ENCODE results near the gene DMRTB1. TPM values are rescaled to one million over a fixed set of nuclear protein-coding genes. Genes with fewer than 3 reads are reported as not detected.

The DMRTB1 gene
- total and polyA plus RNA-seq, 12 donors = not detected

DNA sequence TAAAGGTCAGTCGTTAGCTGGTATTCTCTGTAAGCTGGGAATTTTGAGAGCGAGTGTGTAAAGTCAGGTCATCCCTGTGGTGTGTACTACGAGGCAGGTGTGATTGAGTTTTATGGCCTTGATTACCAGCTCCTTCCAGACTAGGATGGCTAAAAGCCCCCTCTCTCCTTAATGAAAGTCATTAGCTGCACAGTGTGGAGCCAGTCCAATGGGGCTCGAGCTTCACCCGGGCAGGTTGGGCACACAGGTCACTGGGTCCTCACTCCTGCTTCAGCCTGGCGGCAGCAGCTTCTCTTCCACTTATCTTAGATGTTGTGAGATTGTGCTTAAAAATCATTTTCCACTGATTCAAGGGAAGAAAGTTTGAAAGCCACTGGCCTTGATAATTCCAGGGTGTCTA is 3.0 kb downstream of the DMRTB1 start:
- WGBS, 2 donors = 88 to 93% methylated on average over 6 of the region's 6 CpGs
- Histone ChIP-seq H3K27me3 (peaks cover 0 to 8% (median under 1%) of the 10 kb centered on the region in 7 donors), H3K36me3 (no peaks in the 10 kb centered on the region), H3K4me1 (peaks cover 0 to 8% (median 0%) of the 10 kb centered on the region in 9 donors), H3K4me3 (no peak overlapping the region), H3K27ac (no peak overlapping the region), H3K9me3 (no peaks in the 10 kb centered on the region)
- DNase-seq (no peak), ATAC-seq (no peak)
- intact Hi-C loops (cut with DNase I) = no loop called here
- TF ChIP-seq, protein P1, sequence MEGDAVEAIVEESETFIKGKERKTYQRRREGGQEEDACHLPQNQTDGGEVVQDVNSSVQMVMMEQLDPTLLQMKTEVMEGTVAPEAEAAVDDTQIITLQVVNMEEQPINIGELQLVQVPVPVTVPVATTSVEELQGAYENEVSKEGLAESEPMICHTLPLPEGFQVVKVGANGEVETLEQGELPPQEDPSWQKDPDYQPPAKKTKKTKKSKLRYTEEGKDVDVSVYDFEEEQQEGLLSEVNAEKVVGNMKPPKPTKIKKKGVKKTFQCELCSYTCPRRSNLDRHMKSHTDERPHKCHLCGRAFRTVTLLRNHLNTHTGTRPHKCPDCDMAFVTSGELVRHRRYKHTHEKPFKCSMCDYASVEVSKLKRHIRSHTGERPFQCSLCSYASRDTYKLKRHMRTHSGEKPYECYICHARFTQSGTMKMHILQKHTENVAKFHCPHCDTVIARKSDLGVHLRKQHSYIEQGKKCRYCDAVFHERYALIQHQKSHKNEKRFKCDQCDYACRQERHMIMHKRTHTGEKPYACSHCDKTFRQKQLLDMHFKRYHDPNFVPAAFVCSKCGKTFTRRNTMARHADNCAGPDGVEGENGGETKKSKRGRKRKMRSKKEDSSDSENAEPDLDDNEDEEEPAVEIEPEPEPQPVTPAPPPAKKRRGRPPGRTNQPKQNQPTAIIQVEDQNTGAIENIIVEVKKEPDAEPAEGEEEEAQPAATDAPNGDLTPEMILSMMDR (IDR thresholded peaks at IDR 0.05) = no peak

DNA sequence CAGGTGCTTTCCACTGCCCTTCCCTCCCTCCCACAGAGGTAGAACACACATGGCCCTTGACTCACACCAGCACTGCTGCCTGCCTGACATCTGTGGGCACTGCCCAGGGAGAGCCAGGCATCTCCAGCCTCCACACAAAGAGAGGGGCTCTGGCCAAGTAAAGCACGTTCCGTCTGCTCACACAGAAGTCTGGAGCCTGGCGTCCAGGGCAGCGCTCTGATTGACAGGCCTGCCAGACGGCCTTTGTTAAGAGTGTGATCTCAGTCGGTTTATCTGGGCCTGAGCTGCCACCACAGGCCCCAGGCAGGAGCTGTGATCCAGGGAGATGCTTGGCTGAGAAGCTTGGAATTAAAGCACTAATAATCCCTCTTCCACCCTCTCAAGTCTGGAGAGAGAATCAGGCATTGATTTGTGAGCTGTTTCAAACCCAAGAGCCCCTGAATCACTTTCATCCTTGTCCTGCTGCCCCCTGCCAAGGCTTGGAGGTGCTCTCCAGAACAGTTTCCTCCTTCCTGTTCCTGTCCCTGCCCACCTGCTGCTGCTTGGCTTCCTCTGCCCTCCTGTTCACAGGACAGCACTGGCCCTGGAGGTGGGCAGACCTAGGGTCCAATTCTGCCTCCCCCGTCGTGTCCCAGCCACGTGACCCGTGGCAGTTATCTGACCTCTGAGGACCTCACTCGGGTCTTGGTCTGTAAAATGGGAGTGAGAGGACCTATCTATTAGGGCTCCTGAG is 3.7 kb downstream of the DMRTB1 start:
- peak in 4 of 8 donors; percentile 9 to 72 (median 42) for ATAC-seq
- no peak overlapping the region for H3K4me3 ChIP-seq
- intact Hi-C loops (cut with DNase I) = no loop called here
- H3K4me1 ChIP-seq = peaks cover 0 to 8% (median 0%) of the 10 kb centered on the region in 9 donors
- TF ChIP-seq, protein P1 (IDR thresholded peaks at IDR 0.05) = no peak
- no peak overlapping the region for H3K27ac ChIP-seq
- 57 to 63% methylated on average over 11 of the region's 11 CpGs for WGBS, 2 donors
- DNase-seq = no peak
- H3K27me3 ChIP-seq = peaks cover 0 to 4% (median 0%) of the 10 kb centered on the region in 7 donors
- H3K9me3 ChIP-seq = no peaks in the 10 kb centered on the region
- no peaks in the 10 kb centered on the region for H3K36me3 ChIP-seq

DNA sequence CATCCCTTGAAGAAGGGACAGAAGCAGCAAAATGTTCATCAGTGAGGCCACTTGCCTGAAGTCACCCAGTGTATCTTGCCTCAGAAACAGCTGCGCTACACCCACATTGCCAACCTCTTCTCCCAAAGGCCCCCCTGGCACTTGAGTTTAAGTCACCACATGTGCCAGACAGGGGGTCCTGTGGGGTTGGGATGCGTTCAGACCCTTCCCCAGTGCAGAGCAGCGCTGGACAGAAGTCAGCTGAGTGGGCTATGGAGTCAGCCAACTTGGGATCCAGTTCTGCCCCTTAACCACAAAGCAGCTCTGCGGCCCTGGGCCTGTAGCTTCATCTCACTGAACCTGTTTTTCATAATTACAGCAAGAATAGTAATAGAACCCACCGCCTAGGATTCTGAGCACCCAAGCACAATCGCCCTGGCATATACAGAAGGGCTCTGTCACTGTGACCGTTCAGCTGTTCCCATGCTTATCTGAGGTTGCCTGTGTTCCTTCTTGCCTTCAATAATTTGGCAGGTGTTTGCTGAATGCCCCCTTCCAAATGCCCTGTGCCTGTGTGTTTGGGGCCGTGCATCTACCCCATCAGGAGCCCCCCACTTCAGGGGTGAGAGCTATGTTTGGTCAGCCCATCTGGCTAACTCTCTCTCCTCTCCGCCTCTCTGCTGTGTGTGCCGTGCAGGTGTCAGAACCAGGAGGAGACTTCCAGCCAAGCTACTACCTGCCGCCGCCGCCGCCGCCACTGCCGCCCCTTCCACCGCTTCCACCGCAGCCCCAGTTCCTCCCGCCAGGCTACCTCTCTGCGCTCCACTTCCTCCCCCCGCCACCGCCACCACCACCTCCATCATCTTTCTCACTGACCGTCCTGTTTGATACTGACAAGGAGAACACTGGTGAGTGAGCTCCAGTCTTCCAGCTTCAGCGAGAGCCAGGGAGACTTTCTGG is 5.0 kb downstream of the DMRTB1 start:
- peak in 1 of 8 donors; percentile 33 for ATAC-seq
- no peak overlapping the region for H3K4me3 ChIP-seq
- H3K27me3 ChIP-seq = peaks cover 0 to 4% (median 0%) of the 10 kb centered on the region in 7 donors
- no peaks in the 10 kb centered on the region for H3K9me3 ChIP-seq
- intact Hi-C loops (cut with DNase I) = no loop called here
- no peak for DNase-seq
- H3K36me3 ChIP-seq = no peaks in the 10 kb centered on the region
- no peak overlapping the region for H3K27ac ChIP-seq
- WGBS, 2 donors = 81 to 84% methylated on average over 24 of the region's 24 CpGs
- H3K4me1 ChIP-seq = peaks cover 0 to 8% (median 0%) of the 10 kb centered on the region in 9 donors
- TF ChIP-seq, protein P1 (IDR thresholded peaks at IDR 0.05) = no peak
